ENCODE data around the gene C1orf174. TPM values are rescaled to one million over a fixed set of nuclear protein-coding genes. Genes with fewer than 3 reads are reported as not detected.

C1orf174 gene
- total RNA-seq, 4 donors from 2014 or later: 12.7 to 22.6 (median 17.7) TPM

GRCh38 chr1:3912809-3913685 is 13.0 kb upstream of the C1orf174 start:
- DNase-seq (ENCODE audit: low spot score in 2 of 2): no peak
- H3K4me3 ChIP-seq (ENCODE audit: low read depth, poor library complexity, severe bottlenecking): no peak overlapping the region
- intact Hi-C loops (cut with DNase I; ENCODE audit: low total_unique reads): no loop called here
- 89 to 92% methylated on average over 21 to 23 of the region's 23 CpGs for WGBS, 2 donors
- TF ChIP-seq POLR2A (IDR thresholded peaks at IDR 0.05) (no peak), CTCF (IDR thresholded peaks at IDR 0.05) (no peak)

- no peak overlapping the region for H3K4me3 ChIP-seq (ENCODE audit: low read depth, poor library complexity, severe bottlenecking)
- 81 to 88% methylated on average over 34 to 37 of the region's 38 CpGs for WGBS, 2 donors
- intact Hi-C loops (cut with DNase I; ENCODE audit: low total_unique reads): no loop called here
- TF ChIP-seq CTCF (IDR thresholded peaks at IDR 0.05): no peak
- no peak for TF ChIP-seq POLR2A (IDR thresholded peaks at IDR 0.05)
- no peak for DNase-seq (ENCODE audit: low spot score in 2 of 2)
Measured at GRCh38 chr1:3911981-3912808, 12.1 kb upstream of the C1orf174 start.

GRCh38 chr1:3910857-3911845 is 11.1 kb upstream of the C1orf174 start:
- H3K4me3 ChIP-seq (ENCODE audit: low read depth, poor library complexity, severe bottlenecking): no peak overlapping the region
- TF ChIP-seq CTCF (IDR thresholded peaks at IDR 0.05): no peak
- TF ChIP-seq POLR2A (IDR thresholded peaks at IDR 0.05): no peak
- WGBS, 2 donors: 10 to 14% methylated on average over 24 to 35 of the region's 35 CpGs
- DNase-seq (ENCODE audit: low spot score in 2 of 2): no peak
- intact Hi-C loops (cut with DNase I; ENCODE audit: low total_unique reads): no loop called here

- 79% methylated on average over 27 to 29 of the region's 30 CpGs for WGBS, 2 donors
- no peak for TF ChIP-seq CTCF (IDR thresholded peaks at IDR 0.05)
- TF ChIP-seq POLR2A (IDR thresholded peaks at IDR 0.05): no peak
- H3K4me3 ChIP-seq (ENCODE audit: low read depth, poor library complexity, severe bottlenecking): no peak overlapping the region
- no peak for DNase-seq (ENCODE audit: low spot score in 2 of 2)
- intact Hi-C loops (cut with DNase I; ENCODE audit: low total_unique reads): no loop called here
Measured at GRCh38 chr1:3910049-3910731, 10.1 kb upstream of the C1orf174 start.

GRCh38 chr1:3909615-3910014 is 9.5 kb upstream of the C1orf174 start:
- 81 to 85% methylated on average over 7 of the region's 7 CpGs for WGBS, 2 donors
- TF ChIP-seq CTCF (IDR thresholded peaks at IDR 0.05) (no peak), POLR2A (IDR thresholded peaks at IDR 0.05) (no peak)
- no peak overlapping the region for H3K4me3 ChIP-seq (ENCODE audit: low read depth, poor library complexity, severe bottlenecking)
- intact Hi-C loops (cut with DNase I; ENCODE audit: low total_unique reads): no loop called here
- DNase-seq (ENCODE audit: low spot score in 2 of 2): no peak
